H1 (cell line): Measurements from ENCODE around the gene PLPPR1. TPM values are rescaled to one million over a fixed set of nuclear protein-coding genes. Genes with fewer than 3 reads are reported as not detected.

Source experiments
- CHD2 ChIP-seq: IDR thresholded peaks from 2 replicates; pipeline ENCODE4 v1.6.1; 2012; ENCODE audit warnings: low read length, improper control_type of control experiment
- SIX5 ChIP-seq: IDR thresholded peaks from 2 replicates; pipeline ENCODE4 v1.6.1; 2011; ENCODE audit warnings: mild to moderate bottlenecking, low read depth, low read length
- polyA plus RNA-seq, 7 experiments: library from polyadenylated mRNA; depleted of rRNA in 3 of 7; stranded (reverse) in 5 of 7; unstranded in 2 of 7; fragments of >200 nt in 5 of 7; fragments of 200-250 nt in 2 of 7; gene quantifications; 1 replicate in 5 of 7; 2 replicates in 1 of 7; 4 replicates in 1 of 7; pipeline versions ENCODE4 v1.2.1 to v1.2.3, GENCODE V29; 2011 to 2013; ENCODE audit warnings: missing spikeins in 2 of 7, mixed read lengths in 2 of 7
- total RNA-seq: library from RNA; stranded (reverse); fragmentation: NEBNext Ultra II Directional; extraction: Animal tissue kit (Norgen Biotek cat#: 25700); gene quantifications from 2 replicates; pipeline ENCODE4 v1.2.1, GENCODE V29; 2021

Gene PLPPR1
- total and polyA plus RNA-seq, 2 of the 8 experiments (the other 6 are each of a cell fraction or from before 2014, with no cell fraction given), result 1.4 to 1.8 TPM

DNA sequence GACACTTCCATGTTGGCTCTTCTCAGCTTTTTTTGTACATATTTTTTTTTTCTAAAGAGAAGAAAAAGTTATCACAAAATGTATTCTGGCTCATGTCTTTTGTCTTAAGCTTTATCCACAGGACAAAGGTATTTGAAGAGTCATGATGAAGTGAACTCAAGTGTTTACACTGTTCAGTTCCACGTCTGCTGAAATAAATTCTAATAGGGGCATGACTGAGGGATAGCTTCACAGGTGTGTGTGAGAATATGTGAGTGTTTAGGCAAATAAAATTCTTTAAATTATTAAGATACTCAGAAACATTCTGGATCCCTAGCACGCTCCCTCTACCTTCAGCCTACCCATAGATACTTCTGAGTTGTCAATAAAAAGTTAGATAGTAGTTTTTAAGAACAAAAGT lies 296.5 kb downstream of the PLPPR1 start (continued):
- no peak for TF ChIP-seq CHD2
- no peak for TF ChIP-seq SIX5
